ENCODE results near the gene TH. TPM values are rescaled to one million over a fixed set of nuclear protein-coding genes. Genes with fewer than 3 reads are reported as not detected.

Gene TH
- total RNA-seq, 4 donors from 2014 or later = 1.3 TPM; not detected in 3

- no peak overlapping the region for H3K27ac ChIP-seq (replicated peaks in 1 of 4)
- WGBS = 86% methylated on average over 15 of the region's 18 CpGs
- no peak for DNase-seq (ENCODE audit: extremely low spot score)
- H3K27me3 ChIP-seq = peaks cover 0 to 85% (median 3%) of the 10 kb centered on the region in 4 donors
- H3K36me3 ChIP-seq = peaks cover 0 to 25% (median 0%) of the 10 kb centered on the region in 4 donors
- H3K9me3 ChIP-seq = no peaks in the 10 kb centered on the region
- intact Hi-C loops (cut with DNase I) = no loop called here
- TF ChIP-seq POLR2A (IDR thresholded peaks at IDR 0.05; ENCODE audit: low read depth) (no peak), POLR2AphosphoS5 (IDR thresholded peaks at IDR 0.05) (no peak), EP300 (IDR thresholded peaks at IDR 0.05) (no peak)
- peaks cover 0 to 3% (median 0%) of the 10 kb centered on the region in 4 donors for H3K4me1 ChIP-seq
- H3K4me3 ChIP-seq = no peak overlapping the region
Measured at GRCh38 chr11:2130881-2131352, 40.7 kb downstream of the TH start.

GRCh38 chr11:2129699-2130366 lies 41.8 kb downstream of the TH start:
- peaks cover 0 to 74% (median 3%) of the 10 kb centered on the region in 4 donors for H3K27me3 ChIP-seq
- TF ChIP-seq POLR2AphosphoS5 (IDR thresholded peaks at IDR 0.05) (no peak), EP300 (IDR thresholded peaks at IDR 0.05) (no peak), CTCF (IDR thresholded peaks at IDR 0.05) (no peak), POLR2A (IDR thresholded peaks at IDR 0.05; ENCODE audit: low read depth) (no peak)
- no peak overlapping the region for H3K27ac ChIP-seq (replicated peaks in 1 of 4)
- H3K4me1 ChIP-seq = peaks cover 0 to 3% (median 0%) of the 10 kb centered on the region in 4 donors
- no peaks in the 10 kb centered on the region for H3K9me3 ChIP-seq
- 89% methylated on average over 17 of the region's 25 CpGs for WGBS
- H3K36me3 ChIP-seq = peaks cover 0 to 25% (median 0%) of the 10 kb centered on the region in 4 donors
- no peak overlapping the region for H3K4me3 ChIP-seq
- intact Hi-C loops (cut with DNase I) = no loop called here
- DNase-seq (ENCODE audit: extremely low spot score) = no peak

- intact Hi-C loops (cut with DNase I) = no loop called here
- no peak overlapping the region for H3K27ac ChIP-seq (replicated peaks in 1 of 4)
- 79% methylated on average over 10 of the region's 17 CpGs for WGBS
- H3K4me1 ChIP-seq = peaks cover 0 to 3% (median 0%) of the 10 kb centered on the region in 4 donors
- H3K9me3 ChIP-seq = no peaks in the 10 kb centered on the region
- H3K27me3 ChIP-seq = peaks cover 0 to 73% (median 3%) of the 10 kb centered on the region in 4 donors
- DNase-seq (ENCODE audit: extremely low spot score) = no peak
- H3K36me3 ChIP-seq = peaks cover 0 to 25% (median 0%) of the 10 kb centered on the region in 4 donors
- H3K4me3 ChIP-seq = no peak overlapping the region
- TF ChIP-seq POLR2AphosphoS5 (IDR thresholded peaks at IDR 0.05) (no peak), CTCF (IDR thresholded peaks at IDR 0.05) (no peak), POLR2A (IDR thresholded peaks at IDR 0.05; ENCODE audit: low read depth) (no peak), EP300 (IDR thresholded peaks at IDR 0.05) (no peak)
Measured at GRCh38 chr11:2129308-2129698, 42.3 kb downstream of the TH start.

- intact Hi-C loops (cut with DNase I) = no loop called here
- no peak overlapping the region for H3K4me3 ChIP-seq
- no peak for TF ChIP-seq POLR2AphosphoS5 (IDR thresholded peaks at IDR 0.05)
- DNase-seq (ENCODE audit: extremely low spot score) = no peak
- 88% methylated on average over 12 of the region's 12 CpGs for WGBS
- no peak overlapping the region for H3K27ac ChIP-seq (replicated peaks in 1 of 4)
- H3K27me3 ChIP-seq = peaks cover 0 to 73% (median 3%) of the 10 kb centered on the region in 4 donors
- H3K9me3 ChIP-seq = no peaks in the 10 kb centered on the region
- peaks cover 0 to 25% (median 0%) of the 10 kb centered on the region in 4 donors for H3K36me3 ChIP-seq
- peaks cover 0 to 3% (median 0%) of the 10 kb centered on the region in 4 donors for H3K4me1 ChIP-seq
Measured at GRCh38 chr11:2128511-2129307, 42.9 kb downstream of the TH start.

GRCh38 chr11:2128130-2128510 lies 43.5 kb downstream of the TH start:
- peaks cover 0 to 3% (median 0%) of the 10 kb centered on the region in 4 donors for H3K4me1 ChIP-seq

More at GRCh38 chr11:2128130-2128510, 43.5 kb downstream of the TH start:
- peaks cover 0 to 23% (median 0%) of the 10 kb centered on the region in 4 donors for H3K36me3 ChIP-seq
- no peak for DNase-seq (ENCODE audit: extremely low spot score)
- WGBS = 82% methylated on average over 3 of the region's 7 CpGs
- intact Hi-C loops (cut with DNase I) = no loop called here
- H3K27ac ChIP-seq (replicated peaks in 1 of 4) = no peak overlapping the region
- peaks cover 0 to 73% (median 0%) of the 10 kb centered on the region in 4 donors for H3K27me3 ChIP-seq
- H3K4me3 ChIP-seq = no peak overlapping the region
- no peaks in the 10 kb centered on the region for H3K9me3 ChIP-seq
- TF ChIP-seq EP300 (IDR thresholded peaks at IDR 0.05) (no peak), POLR2A (IDR thresholded peaks at IDR 0.05; ENCODE audit: low read depth) (no peak), POLR2AphosphoS5 (IDR thresholded peaks at IDR 0.05) (no peak)
